Adrenal gland (tissue), 12 donors: ENCODE data around the gene SCAF1. TPM values are rescaled to one million over a fixed set of nuclear protein-coding genes. Genes with fewer than 3 reads are reported as not detected.
"Not testable (repeated sequence)": the region's sequence is repeated elsewhere in the genome, so short reads cannot be mapped to it uniquely, and the experiment has no call there.

ENCODE experiments used
- DNase-seq, 7 donors: peaks; one replicate each; pipeline ENCODE4 v3.0.0-alpha.2; 2019 to 2020
- H3K27ac ChIP-seq, 5 donors: fragments of 200-600 bp; sonication (generic) in 4 of 5; 1 replicate in 3 of 5; 2 replicates in 2 of 5; pipeline versions ENCODE4 v1.5.1 to v1.8.0; 2016 to 2020; ENCODE audit warnings: mild to moderate bottlenecking in 1 of 5
- H3K27me3 ChIP-seq: fragments of 200-600 bp; 2 replicates; pipeline ENCODE4 v1.8.0; 2021
- H3K36me3 ChIP-seq, 2 donors: fragments of 200-600 bp; replicated peaks in 1 of 2; 1 replicate in 1 of 2; 2 replicates in 1 of 2; pipeline versions ENCODE4 v1.5.1 to v1.8.0; 2018 to 2022
- H3K4me1 ChIP-seq, 2 donors: fragments of 200-600 bp; replicated peaks in 1 of 2; 1 replicate in 1 of 2; 2 replicates in 1 of 2; pipeline versions ENCODE4 v1.5.1 to v1.8.0; 2018 to 2021
- H3K4me3 ChIP-seq, 4 donors: fragments of 200-600 bp; sonication (generic) in 3 of 4; one replicate each; pipeline ENCODE4 v1.5.1; 2016 to 2018
- H3K9me3 ChIP-seq, 3 donors: fragments of 200-600 bp; sonication (generic) in 1 of 3; replicated peaks in 1 of 3; 1 replicate in 2 of 3; 2 replicates in 1 of 3; pipeline versions ENCODE4 v1.5.1 to v1.8.0; 2016 to 2021
- CTCF ChIP-seq, 6 experiments: fragments of 450-650 bp in 4 of 6; fragments of 200-600 bp in 2 of 6; sonication (generic) in 1 of 6; IDR thresholded peaks; 1 replicate in 5 of 6; 2 replicates in 1 of 6; pipeline versions ENCODE4 v1.5.1 to v1.8.0; 2016 to 2021; ENCODE audit warnings: antibody characterized with exemption in 6 of 6, mild to moderate bottlenecking in 2 of 6, moderate library complexity in 1 of 6
- POLR2A ChIP-seq, 2 donors: fragments of 450-650 bp; IDR thresholded peaks; one replicate each; pipeline ENCODE4 v1.6.1; 2017; ENCODE audit warnings: antibody characterized with exemption in 2 of 2, mild to moderate bottlenecking in 2 of 2, moderate library complexity in 1 of 2
- WGBS, 4 donors: extraction: QIAGEN DNeasy Blood & Tissue Kit in 2 of 4; methylation state at CpG; one replicate each; pipeline versions ENCODE4 v1.1.5 to v1.1.7; 2013 to 2017; 5-methylcytosine and 5-hydroxymethylcytosine counted together
- intact Hi-C, 2 donors: fragments of 100-400 bp; cut with DNase I; formaldehyde crosslinking; loops; one replicate each; pipeline versions ENCODE4 v1.14.1 to v1.15.0; 2022 to 2023
- polyA plus RNA-seq, 3 donors: library from polyadenylated mRNA; stranded (reverse); fragments of 200-250 nt in 2 of 3; fragments of 350-450 nt in 1 of 3; fragmentation: Illumina TruSeq in 1 of 3; extraction: RNeasy Lipid Tissue Mini Kit (QIAGEN cat#74804) in 1 of 3; gene quantifications; one replicate each; pipeline ENCODE4 v1.2.3, GENCODE V29; 2013 to 2014
- total RNA-seq, 9 donors: library from RNA; depleted of rRNA in 4 of 9; stranded (reverse); fragments of >200 nt in 4 of 9; fragments of 120-200 nt in 1 of 9; fragmentation: NEBNext Ultra II Directional in 1 of 9; extraction: Animal tissue kit (Norgen Biotek cat#: 25700) in 1 of 9; gene quantifications; one replicate each; pipeline versions ENCODE4 v1.1.0 to v1.2.4, GENCODE V29; 2013 to 2023
- donor health status: healthy with polysubstance abuse.
- donor health status: Bipolar disorder and iron deficiency.
- donor health status: DM: yes; HTN: yes; CAD: no.
- donor health status: DM: no; HTN: no; CAD: no.
- donor health status: DM: no; HTN: no; CAD: no.
- donor health status: DM: yes; HTN: yes; CAD: no.

SCAF1 gene
- total and polyA plus RNA-seq, 12 donors = 4.2 to 81.3 (median 39.0) TPM

- 81 to 86% (median 83%) methylated on average over 18 to 19 of the region's 19 CpGs for WGBS, 4 donors
- intact Hi-C loops = loop anchor here in 1 of 2 donors (5.0 kb wide), 1 partner anchor 34 kb away; no protein-coding TSS in a partner anchor
- no peak for TF ChIP-seq POLR2A (IDR thresholded peaks at IDR 0.05)
- no peak for TF ChIP-seq CTCF (IDR thresholded peaks at IDR 0.05)
Observed at GRCh38 chr19:49631610-49632192, 10.3 kb upstream of the SCAF1 start.

GRCh38 chr19:49632576-49632975 is 9.4 kb upstream of the SCAF1 start:
- Histone ChIP-seq H3K36me3 (no peaks in the 10 kb centered on the region), H3K27ac (no peak overlapping the region), H3K4me3 (no peak overlapping the region), H3K4me1 (peaks cover 0 to 6% of the 10 kb centered on the region in 2 donors), H3K9me3 (no peaks in the 10 kb centered on the region), H3K27me3 (no peaks in the 10 kb centered on the region)
- 87 to 91% (median 89%) methylated on average over 4 to 5 of the region's 5 CpGs for WGBS, 4 donors
- DNase-seq = no peak
- TF ChIP-seq POLR2A (IDR thresholded peaks at IDR 0.05) = no peak
- TF ChIP-seq CTCF (IDR thresholded peaks at IDR 0.05) = no peak
- intact Hi-C loops = loop anchor here in 1 of 2 donors (5.0 kb wide), 1 partner anchor 35 kb away; no protein-coding TSS in a partner anchor

More at GRCh38 chr19:49631610-49632192, 10.3 kb upstream of the SCAF1 start:
- Histone ChIP-seq H3K36me3 (peaks cover 0 to 8% of the 10 kb centered on the region in 2 donors), H3K27ac (peak overlapping the region in 1 of 5 donors; percentile 42), H3K9me3 (no peaks in the 10 kb centered on the region), H3K27me3 (no peaks in the 10 kb centered on the region), H3K4me1 (peaks cover 0 to 6% of the 10 kb centered on the region in 2 donors), H3K4me3 (no peak overlapping the region)
- DNase-seq = no peak

GRCh38 chr19:49633273-49633672 is 8.7 kb upstream of the SCAF1 start:
- WGBS, 4 donors = 73 to 89% (median 74%) methylated on average over 5 to 9 of the region's 9 CpGs
- not testable (repeated sequence) for DNase-seq, H3K36me3 ChIP-seq, H3K9me3 ChIP-seq, H3K27me3 ChIP-seq, H3K4me3 ChIP-seq
- Histone ChIP-seq H3K4me1 (peaks cover 3 to 12% of the 10 kb centered on the region in 2 donors), H3K27ac (peak overlapping the region in 1 of 5 donors; percentile 34)
- intact Hi-C loops = loop anchor here in 1 of 2 donors (5.0 kb wide), 1 partner anchor 36 kb away; no protein-coding TSS in a partner anchor

GRCh38 chr19:49635530-49636232 is 6.3 kb upstream of the SCAF1 start:
- no peaks in the 10 kb centered on the region for H3K36me3 ChIP-seq
- peaks cover 10 to 25% of the 10 kb centered on the region in 2 donors for H3K4me1 ChIP-seq
- intact Hi-C loops = no loop called here
- H3K9me3 ChIP-seq = no peaks in the 10 kb centered on the region
- 36 to 51% (median 45%) methylated on average over 16 to 24 of the region's 24 CpGs for WGBS, 4 donors
- H3K4me3 ChIP-seq = no peak overlapping the region
- TF ChIP-seq CTCF (IDR thresholded peaks at IDR 0.05) = no peak
- no peak for TF ChIP-seq POLR2A (IDR thresholded peaks at IDR 0.05)
- no peak for DNase-seq
- H3K27me3 ChIP-seq = no peaks in the 10 kb centered on the region
- peak overlapping the region in 2 of 5 donors; percentile 7 to 22 for H3K27ac ChIP-seq
